GM21786 (cell line): Measurements from ENCODE around the gene BABAM1.
"Not testable (repeated sequence)": the region's sequence is repeated elsewhere in the genome, so short reads cannot be mapped to it uniquely, and the experiment has no call there.

Experiments used
- ATAC-seq: cut with Tn5 transposase; IDR thresholded peaks from one replicate; pipeline ENCODE4 v1.9.1; 2021; ENCODE audit not compliant: unreplicated experiment

Gene BABAM1

GRCh38 chr19:17268754-17269153 is 1.5 kb downstream of the BABAM1 start:
- ATAC-seq, result no peak

- ATAC-seq, result not testable (repeated sequence)
Observed at GRCh38 chr19:17274892-17275291, 7.6 kb downstream of the BABAM1 start.

- ATAC-seq, result no peak
Observed at GRCh38 chr19:17275441-17276175, 8.4 kb downstream of the BABAM1 start.

- no peak for ATAC-seq
Observed at GRCh38 chr19:17279436-17279835, 12.2 kb downstream of the BABAM1 start.

- no peak for ATAC-seq
Observed at GRCh38 chr19:17281391-17282304, 14.4 kb downstream of the BABAM1 start, which contains the start of gene ANKLE1. Gene ANKLE1 (plus strand): TSS chr19:17281901. CDS start chr19:17281921, 20 bp downstream.

GRCh38 chr19:17282488-17283125 is 15.4 kb downstream of the BABAM1 start:
- no peak for ATAC-seq

GRCh38 chr19:17283504-17283996 is 16.3 kb downstream of the BABAM1 start:
- ATAC-seq, result no peak

- ATAC-seq, result no peak
Observed at GRCh38 chr19:17285415-17286135, 18.3 kb downstream of the BABAM1 start.

- no peak for ATAC-seq
Observed at GRCh38 chr19:17286263-17286662, 19.0 kb downstream of the BABAM1 start.

GRCh38 chr19:17286752-17287151 is 19.5 kb downstream of the BABAM1 start:
- no peak for ATAC-seq

GRCh38 chr19:17289489-17289888 is 22.2 kb downstream of the BABAM1 start:
- no peak for ATAC-seq

GRCh38 chr19:17292301-17293074 is 25.2 kb downstream of the BABAM1 start:
- ATAC-seq, result peak; percentile 70

GRCh38 chr19:17293605-17294004 is 26.4 kb downstream of the BABAM1 start:
- no peak for ATAC-seq

- no peak for ATAC-seq
Observed at GRCh38 chr19:17294051-17294891, 27.0 kb downstream of the BABAM1 start.

GRCh38 chr19:17295551-17295950 is 28.3 kb downstream of the BABAM1 start:
- not testable (repeated sequence) for ATAC-seq

GRCh38 chr19:17296273-17296672 is 29.0 kb downstream of the BABAM1 start:
- ATAC-seq, result no peak

- ATAC-seq, result no peak
Observed at GRCh38 chr19:17296976-17297375, 29.7 kb downstream of the BABAM1 start.

- no peak for ATAC-seq
Observed at GRCh38 chr19:17300992-17301619, 33.9 kb downstream of the BABAM1 start.
